HG03097 (cell line): ENCODE measurements around the gene RAD54L.
A peak's percentile ranks its signal among the peaks of the same experiment; 100 is the strongest.
"Not testable (repeated sequence)": the region's sequence is repeated elsewhere in the genome, so short reads cannot be mapped to it uniquely, and the experiment has no call there.

ENCODE experiments used
- ATAC-seq: cut with Tn5 transposase; IDR thresholded peaks from one replicate; pipeline ENCODE4 v1.9.1; 2021; ENCODE audit not compliant: unreplicated experiment, low FRiP score

The RAD54L gene

DNA sequence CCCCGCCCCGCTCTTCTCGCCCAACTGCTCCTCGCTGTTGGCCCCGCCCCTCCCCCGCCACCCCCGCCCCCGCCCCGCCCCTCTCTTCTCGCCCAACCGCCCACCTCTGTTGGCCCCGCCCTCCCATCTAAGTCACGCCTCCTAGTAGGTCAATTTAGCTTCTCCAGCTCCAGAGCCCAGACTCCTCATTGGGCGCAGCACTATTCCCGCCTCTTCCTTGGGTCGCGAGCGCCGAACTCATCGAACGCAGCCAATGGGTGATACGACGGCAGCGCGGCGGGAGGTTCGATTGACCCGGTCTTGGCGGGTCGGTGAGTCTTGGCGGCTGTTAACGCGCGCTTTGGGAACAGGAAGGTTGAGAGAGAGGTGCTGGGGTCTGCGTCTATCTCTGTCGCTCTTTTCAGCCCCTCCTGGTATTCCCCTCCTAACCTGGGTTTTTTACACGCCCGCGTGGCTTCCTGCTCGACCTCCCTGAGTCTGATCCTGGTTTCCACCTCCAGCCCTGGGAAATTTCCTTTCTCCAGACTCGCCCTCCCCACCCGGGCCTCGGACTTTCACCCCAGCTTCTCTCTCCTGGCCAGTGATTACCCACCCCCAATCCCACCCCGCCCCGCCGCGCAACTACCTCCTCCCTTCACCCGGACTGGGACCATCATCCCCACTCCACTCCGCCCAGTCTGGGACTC is at the start of gene RAD54L:
Gene RAD54L (plus strand): TSS at position 328 of the 686 bp plus-strand sequence. CDS start 643 bp downstream, outside the sequence.
- ATAC-seq, result peak; percentile 91

GRCh38 chr1:46197964-46198811 is 49.4 kb upstream of the RAD54L start, which contains the start of gene POMGNT1:
POMGNT1 (minus strand) TSS chr1:46198434; CDS start chr1:46197821, 613 bp downstream.
- peak; percentile 72 for ATAC-seq

- no peak for ATAC-seq
Observed at GRCh38 chr1:46199233-46199749, 48.3 kb upstream of the RAD54L start.

- ATAC-seq, result no peak
Observed at GRCh38 chr1:46203738-46204405, 43.7 kb upstream of the RAD54L start.

GRCh38 chr1:46204406-46204742 is 43.2 kb upstream of the RAD54L start:
- ATAC-seq, result no peak

GRCh38 chr1:46205141-46205540 is 42.4 kb upstream of the RAD54L start:
- no peak for ATAC-seq

GRCh38 chr1:46205791-46206190 is 41.8 kb upstream of the RAD54L start:
- ATAC-seq, result no peak

- ATAC-seq, result no peak
Observed at GRCh38 chr1:46206399-46206798, 41.2 kb upstream of the RAD54L start.

DNA sequence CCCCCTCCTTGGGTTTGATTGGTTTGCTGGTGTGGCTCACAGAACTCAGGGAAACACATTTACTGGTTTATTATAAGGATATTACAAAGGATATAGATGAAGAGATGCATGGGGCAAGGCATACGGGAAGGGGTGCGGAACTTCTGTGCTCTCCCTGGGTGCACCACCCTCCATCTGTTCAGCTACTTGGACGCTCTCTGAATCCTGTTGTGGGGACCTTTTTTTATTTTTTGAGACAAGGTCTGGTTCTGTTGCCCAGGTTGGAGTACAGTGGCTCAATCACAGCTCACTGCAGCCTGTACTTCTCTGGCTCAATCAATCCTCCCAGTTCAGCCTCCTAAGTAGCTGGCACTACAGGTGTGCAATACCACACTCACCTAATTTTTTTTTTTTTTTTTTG is 37.0 kb upstream of the RAD54L start:
- no peak for ATAC-seq

- no peak for ATAC-seq
Observed at GRCh38 chr1:46211051-46211450, 36.5 kb upstream of the RAD54L start.

DNA sequence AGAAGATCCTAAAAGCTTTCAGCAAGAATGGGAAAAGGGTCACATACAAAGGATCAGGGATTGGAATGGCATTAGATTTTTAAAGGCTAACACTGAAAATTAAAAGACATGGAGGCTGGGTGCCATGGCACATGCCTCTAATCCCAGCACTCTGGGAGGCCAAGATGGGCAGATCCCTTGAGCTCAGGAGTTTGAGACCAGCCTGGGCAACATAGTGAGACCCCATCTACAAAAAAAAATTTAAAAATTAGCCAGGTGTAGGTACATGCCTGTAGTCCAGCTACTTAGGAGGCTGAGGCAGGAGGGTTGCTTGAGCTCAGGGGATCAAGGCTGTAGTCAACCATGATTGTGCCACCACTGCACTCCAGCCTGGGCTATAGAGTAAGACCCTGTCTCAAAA is 32.1 kb upstream of the RAD54L start:
- ATAC-seq, result no peak

DNA sequence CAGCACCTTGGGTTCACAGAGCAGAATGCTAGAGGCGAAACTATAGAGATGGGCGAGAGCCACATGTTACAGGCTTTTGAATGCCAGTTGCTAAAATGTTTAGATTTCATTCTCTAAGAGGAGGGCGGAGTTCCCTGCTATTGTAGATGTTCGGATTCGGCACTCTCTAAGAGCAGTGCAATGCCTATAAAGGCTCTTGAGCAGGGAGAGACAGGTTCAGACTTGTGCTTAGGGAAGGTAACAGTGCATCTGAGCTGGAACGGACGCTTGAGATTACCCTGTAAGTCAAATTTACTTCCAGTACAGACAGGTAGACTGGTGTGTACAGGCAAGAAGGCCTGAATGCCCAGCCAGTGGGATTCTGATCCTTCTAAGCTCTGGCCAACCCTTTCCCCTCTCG is 29.1 kb upstream of the RAD54L start:
- ATAC-seq, result no peak

GRCh38 chr1:46219551-46220520 is 27.7 kb upstream of the RAD54L start:
- no peak for ATAC-seq

DNA sequence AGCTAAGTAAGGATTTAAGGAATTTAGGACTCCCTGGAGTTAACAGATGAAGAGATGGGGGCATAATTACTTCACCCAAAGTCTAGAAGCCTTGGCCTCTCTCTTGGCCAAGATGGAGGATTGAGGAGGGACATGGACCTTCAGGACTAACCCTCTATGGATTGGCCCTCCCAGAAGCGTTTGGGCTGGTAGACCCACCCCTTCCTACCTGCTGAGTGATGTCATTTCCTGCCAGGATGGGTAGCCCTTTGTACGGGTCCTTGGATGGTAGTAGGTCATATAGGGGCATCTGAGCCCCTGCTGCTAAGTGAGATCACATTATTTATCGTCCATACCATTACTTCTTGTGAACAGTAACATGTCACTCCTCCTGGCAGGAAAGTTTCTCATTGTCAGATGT is 26.8 kb upstream of the RAD54L start:
- ATAC-seq, result no peak

GRCh38 chr1:46221749-46222148 is 25.8 kb upstream of the RAD54L start:
- no peak for ATAC-seq

GRCh38 chr1:46223055-46223454 is 24.5 kb upstream of the RAD54L start:
- not testable (repeated sequence) for ATAC-seq

- no peak for ATAC-seq
Observed at GRCh38 chr1:46223472-46223943, 24.1 kb upstream of the RAD54L start.

- ATAC-seq, result no peak
Observed at GRCh38 chr1:46224966-46225365, 22.6 kb upstream of the RAD54L start.

GRCh38 chr1:46231231-46231630 is 16.3 kb upstream of the RAD54L start:
- ATAC-seq, result not testable (repeated sequence)

GRCh38 chr1:46236882-46237281 is 10.7 kb upstream of the RAD54L start:
- ATAC-seq, result no peak
